Immature natural killer cell (primary cell): ENCODE data around the gene GNPDA1. TPM values are rescaled to one million over a fixed set of nuclear protein-coding genes. Genes with fewer than 3 reads are reported as not detected.
"Not testable (repeated sequence)": the region's sequence is repeated elsewhere in the genome, so short reads cannot be mapped to it uniquely, and the experiment has no call there.

Source experiments
- DNase-seq, 3 donors: peaks; one replicate each; pipeline ENCODE4 v3.0.0; 2022; ENCODE audit warnings: mixed read lengths in 1 of 3
- H3K27ac Mint-ChIP-seq, 6 donors: one replicate each; pipeline ENCODE4 v1.8.0; 2020; ENCODE audit warnings: mixed read lengths in 6 of 6, mild to moderate bottlenecking in 5 of 6, inconsistent platforms in 4 of 6, moderate library complexity in 3 of 6
- H3K27me3 Mint-ChIP-seq, 3 donors: one replicate each; pipeline ENCODE4 v1.8.0; 2020 to 2021; ENCODE audit warnings: low read depth in 3 of 3, mild to moderate bottlenecking in 3 of 3, mixed read lengths in 3 of 3, moderate library complexity in 3 of 3, inconsistent platforms in 1 of 3
- H3K36me3 Mint-ChIP-seq, 3 donors: one replicate each; pipeline ENCODE4 v1.8.0; 2020; ENCODE audit warnings: mixed read lengths in 3 of 3, inconsistent platforms in 2 of 3, mild to moderate bottlenecking in 2 of 3
- H3K4me1 Mint-ChIP-seq, 2 donors: one replicate each; pipeline ENCODE4 v1.8.0; 2020; ENCODE audit warnings: inconsistent platforms in 2 of 2, mild to moderate bottlenecking in 2 of 2, mixed read lengths in 2 of 2, moderate library complexity in 1 of 2
- H3K4me3 Mint-ChIP-seq, 5 donors: one replicate each; pipeline ENCODE4 v1.8.0; 2020; ENCODE audit warnings: mild to moderate bottlenecking in 5 of 5, mixed read lengths in 5 of 5, inconsistent platforms in 3 of 5, moderate library complexity in 3 of 5
- H3K9me3 Mint-ChIP-seq, 6 donors: one replicate each; pipeline ENCODE4 v1.8.0; 2020; ENCODE audit warnings: mild to moderate bottlenecking in 6 of 6, mixed read lengths in 6 of 6, inconsistent platforms in 4 of 6, moderate library complexity in 3 of 6
- polyA plus RNA-seq, 3 donors: library from polyadenylated mRNA; unstranded; fragments of 300-500 nt; fragmentation: Illumina TruSeq; gene quantifications; one replicate each; pipeline ENCODE4 v1.2.3, GENCODE V29; 2021

Gene GNPDA1
- polyA plus RNA-seq = 10 to 100 TPM; 17.5 to 35.9 (median 28.4) TPM

DNA sequence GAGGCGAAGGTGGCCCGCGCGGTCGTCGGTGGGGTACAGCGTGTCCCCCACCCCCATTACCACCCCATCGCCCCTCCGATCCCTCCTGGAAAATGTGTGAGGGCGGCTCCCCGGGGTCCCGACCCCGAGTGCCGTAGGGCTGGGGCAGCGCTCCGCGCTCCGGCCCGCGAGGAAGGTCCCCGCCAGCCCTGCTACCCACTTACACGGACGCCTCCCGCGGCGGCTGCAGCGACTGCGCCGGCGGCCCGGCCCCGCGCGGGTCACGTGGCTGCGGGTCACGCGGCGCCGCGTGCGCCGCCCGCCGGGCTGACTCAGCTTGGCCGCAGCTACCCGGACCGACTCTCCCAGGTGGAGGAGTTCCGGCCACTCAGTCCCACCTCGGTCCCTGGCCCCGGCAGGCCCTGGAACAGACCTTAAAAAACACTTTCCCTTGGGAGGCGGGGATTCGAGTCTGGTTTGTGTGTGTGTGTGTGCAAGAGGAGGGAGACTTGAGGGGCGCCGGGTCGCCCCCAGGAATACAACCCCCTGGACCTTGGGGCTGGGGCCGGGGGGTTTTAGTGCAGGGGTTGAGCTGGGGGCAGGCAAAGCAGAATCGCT lies at the start of gene GNPDA1:
Gene GNPDA1 (minus strand): TSS at position 236 of the 597 bp plus-strand sequence. CDS start 992 bp downstream, outside the sequence.
- H3K9me3 Mint-ChIP-seq = no peaks in the 10 kb centered on the region

DNA sequence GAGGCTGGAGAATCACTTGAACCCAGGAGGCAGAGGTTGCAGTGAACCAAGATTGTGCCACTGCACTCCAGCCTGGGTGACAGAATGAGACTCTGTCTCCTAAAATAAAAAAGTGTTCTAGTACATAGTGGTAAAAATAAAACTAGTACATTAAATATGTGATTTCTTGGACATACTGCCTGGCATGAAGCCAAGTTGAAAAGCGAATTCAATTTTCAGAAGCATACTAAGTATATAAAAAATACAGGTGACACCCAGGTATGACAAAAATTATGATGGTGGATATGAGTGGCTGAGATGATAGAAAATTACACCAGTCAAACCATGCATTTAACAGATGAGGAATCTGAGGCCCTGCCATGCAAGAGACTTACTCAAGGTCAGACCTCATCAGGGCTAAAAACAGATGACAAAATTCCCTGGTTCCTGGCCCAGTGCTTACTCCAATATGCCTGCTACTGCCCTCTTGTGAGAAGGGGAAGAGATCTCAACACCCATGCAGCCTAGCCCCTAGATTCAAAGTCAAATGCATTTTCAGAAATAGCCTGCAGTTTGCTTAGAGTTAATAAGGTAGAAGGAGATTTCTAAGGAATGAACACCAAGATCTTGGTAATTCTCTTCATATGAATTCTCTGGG lies 46.6 kb upstream of the GNPDA1 start:
- no peak overlapping the region for H3K27ac Mint-ChIP-seq
- DNase-seq = no peak
- H3K9me3 Mint-ChIP-seq = no peaks in the 10 kb centered on the region
- H3K4me1 Mint-ChIP-seq = peaks cover 8 to 11% of the 10 kb centered on the region in 2 donors
- H3K4me3 Mint-ChIP-seq = no peak overlapping the region
- H3K27me3 Mint-ChIP-seq = peaks cover 0 to 3% (median 2%) of the 10 kb centered on the region in 3 donors
- no peaks in the 10 kb centered on the region for H3K36me3 Mint-ChIP-seq

More for the DNA sequence above, at the start of gene GNPDA1:
- Mint-ChIP-seq H3K27ac (peak within 1 kb of the TSS; percentile 50 to 88 (median 82)), H3K27me3 (peaks cover 7 to 8% (median 8%) of the 10 kb centered on the region in 3 donors), H3K4me1 (peaks cover 53 to 66% of the 10 kb centered on the region in 2 donors), H3K4me3 (peak within 1 kb of the TSS; percentile 81 to 89 (median 84)), H3K36me3 (peaks cover 0 to 3% (median 0%) of the 10 kb centered on the region in 3 donors)
- DNase-seq = peak; percentile 71 to 74 (median 73)

DNA sequence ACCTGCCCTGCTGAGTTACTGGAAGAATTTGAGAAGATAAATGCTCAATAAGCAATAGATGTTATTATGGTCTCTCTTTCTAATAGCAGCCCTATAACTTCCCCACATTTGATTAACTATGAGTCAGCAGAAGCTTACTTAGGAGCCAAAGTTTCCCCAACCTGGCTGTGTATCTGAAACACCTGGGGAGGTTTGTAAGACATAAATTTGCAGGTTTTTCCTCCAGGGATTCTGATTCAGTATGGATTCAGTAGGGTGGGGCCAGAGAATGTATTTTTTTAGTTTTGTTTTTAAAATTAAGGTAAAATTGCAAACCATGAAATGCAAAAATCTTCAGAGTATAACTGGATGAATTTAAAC lies 44.9 kb upstream of the GNPDA1 start:
- no peaks in the 10 kb centered on the region for H3K9me3 Mint-ChIP-seq
- peaks cover 0 to 2% (median 0%) of the 10 kb centered on the region in 3 donors for H3K27me3 Mint-ChIP-seq
- H3K4me1 Mint-ChIP-seq = no peaks in the 10 kb centered on the region
- DNase-seq = no peak
- H3K4me3 Mint-ChIP-seq = no peak overlapping the region
- H3K36me3 Mint-ChIP-seq = no peaks in the 10 kb centered on the region
- no peak overlapping the region for H3K27ac Mint-ChIP-seq

DNA sequence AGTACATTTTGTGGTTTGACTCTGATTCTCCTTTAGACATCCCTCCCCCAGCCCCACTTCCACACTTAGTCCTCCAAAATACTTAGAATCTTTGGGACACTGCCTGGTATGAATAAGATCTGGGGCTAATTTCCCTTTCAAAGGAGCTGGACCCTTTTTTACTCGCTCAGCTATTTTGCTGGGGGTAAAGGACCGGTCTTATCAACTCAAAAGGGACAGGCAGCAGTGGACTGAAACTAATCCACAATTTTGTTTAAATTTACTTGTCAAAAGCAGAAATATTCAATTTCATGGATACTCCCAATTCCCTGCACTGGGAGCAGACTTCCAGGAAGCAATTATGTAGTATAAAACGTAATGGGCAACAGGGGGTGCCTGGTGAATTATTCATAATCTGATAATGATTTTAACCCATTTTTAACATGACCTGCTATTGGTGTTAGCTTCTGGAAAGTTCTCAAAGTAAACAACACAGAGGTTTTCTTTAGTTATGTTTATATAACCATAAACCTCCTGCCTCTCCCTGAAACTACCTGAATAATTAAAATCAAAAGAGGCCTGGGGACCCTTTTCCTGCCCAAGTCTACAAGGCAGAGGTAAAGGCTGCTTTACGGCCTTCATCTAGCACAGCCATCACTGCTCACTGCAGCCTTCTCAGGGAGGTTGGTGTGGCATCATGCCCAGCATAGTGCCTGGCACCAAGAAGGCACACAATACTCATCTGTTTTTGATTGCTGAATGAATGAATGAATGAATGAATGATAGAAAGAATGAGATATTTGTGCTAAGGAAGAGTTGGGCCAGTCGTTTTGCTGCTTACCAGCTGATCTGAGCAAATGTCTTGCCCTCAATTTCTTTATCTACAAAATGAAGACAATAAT lies 44.2 kb upstream of the GNPDA1 start:
- H3K36me3 Mint-ChIP-seq = no peaks in the 10 kb centered on the region
- no peak overlapping the region for H3K4me3 Mint-ChIP-seq
- no peak for DNase-seq
- no peaks in the 10 kb centered on the region for H3K9me3 Mint-ChIP-seq
- H3K4me1 Mint-ChIP-seq = no peaks in the 10 kb centered on the region
- H3K27me3 Mint-ChIP-seq = peaks cover 0 to 2% (median 0%) of the 10 kb centered on the region in 3 donors
- H3K27ac Mint-ChIP-seq = no peak overlapping the region

DNA sequence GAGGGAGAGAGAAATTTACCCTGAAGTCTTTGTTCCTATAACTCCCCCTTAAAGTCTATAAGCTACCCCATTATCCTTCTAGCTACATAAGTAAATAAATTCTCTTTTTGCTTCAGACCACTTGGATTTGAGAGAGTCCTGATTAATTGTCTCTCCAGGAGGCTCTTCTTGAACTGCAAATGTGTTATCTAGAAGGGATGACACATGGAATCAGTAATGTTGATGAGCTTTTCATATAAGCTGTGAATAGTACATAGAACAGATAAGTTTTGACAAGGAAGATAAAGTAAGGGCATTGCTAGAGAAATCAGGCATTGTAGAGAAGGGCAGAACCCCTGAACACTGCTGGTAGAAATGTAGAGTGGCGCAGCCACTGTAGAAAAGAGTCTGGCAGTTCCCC lies 42.5 kb upstream of the GNPDA1 start:
- Mint-ChIP-seq H3K27ac (no peak overlapping the region), H3K36me3 (no peaks in the 10 kb centered on the region), H3K27me3 (peaks cover 0 to 2% (median 0%) of the 10 kb centered on the region in 3 donors), H3K9me3 (no peaks in the 10 kb centered on the region), H3K4me3 (no peak overlapping the region), H3K4me1 (no peaks in the 10 kb centered on the region)
- DNase-seq = no peak

DNA sequence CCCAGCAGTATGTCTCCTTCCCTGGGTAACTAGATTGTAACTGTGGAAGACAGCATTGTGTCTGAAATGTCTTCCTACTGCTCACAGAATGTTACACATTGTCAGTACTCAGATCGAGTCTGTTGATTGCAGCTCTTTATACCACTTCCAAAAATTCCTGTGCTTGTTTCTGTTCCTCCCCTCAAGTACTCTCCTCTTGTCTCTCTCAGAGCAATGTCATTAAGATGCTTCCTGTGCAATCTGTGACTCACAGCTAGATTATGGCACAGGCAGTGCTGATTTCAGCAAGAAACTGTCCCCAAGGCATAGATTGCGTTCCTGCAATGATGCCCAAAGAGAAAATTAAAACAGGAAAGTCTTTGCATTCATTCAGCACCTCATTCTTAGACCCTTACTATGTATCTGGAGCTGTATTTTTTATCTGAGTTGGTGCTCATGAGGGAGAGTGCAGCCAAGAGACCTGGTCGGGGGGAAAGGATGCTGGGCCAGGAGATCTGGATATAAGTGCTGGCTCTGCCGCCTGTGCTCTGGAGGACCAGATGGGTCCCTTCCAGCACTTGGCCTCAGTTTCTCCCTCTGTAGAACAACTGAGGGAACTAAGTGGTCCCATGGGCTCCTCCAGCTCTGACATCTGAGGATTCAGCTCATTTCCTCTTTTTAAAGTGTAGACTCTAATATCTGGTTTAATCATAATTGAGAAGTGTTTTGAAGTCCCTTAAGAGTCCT lies 40.8 kb upstream of the GNPDA1 start:
- no peak overlapping the region for H3K4me3 Mint-ChIP-seq
- peaks cover 0 to 2% (median 0%) of the 10 kb centered on the region in 3 donors for H3K27me3 Mint-ChIP-seq
- no peaks in the 10 kb centered on the region for H3K36me3 Mint-ChIP-seq
- no peaks in the 10 kb centered on the region for H3K4me1 Mint-ChIP-seq
- H3K9me3 Mint-ChIP-seq = no peaks in the 10 kb centered on the region
- no peak for DNase-seq
- no peak overlapping the region for H3K27ac Mint-ChIP-seq

DNA sequence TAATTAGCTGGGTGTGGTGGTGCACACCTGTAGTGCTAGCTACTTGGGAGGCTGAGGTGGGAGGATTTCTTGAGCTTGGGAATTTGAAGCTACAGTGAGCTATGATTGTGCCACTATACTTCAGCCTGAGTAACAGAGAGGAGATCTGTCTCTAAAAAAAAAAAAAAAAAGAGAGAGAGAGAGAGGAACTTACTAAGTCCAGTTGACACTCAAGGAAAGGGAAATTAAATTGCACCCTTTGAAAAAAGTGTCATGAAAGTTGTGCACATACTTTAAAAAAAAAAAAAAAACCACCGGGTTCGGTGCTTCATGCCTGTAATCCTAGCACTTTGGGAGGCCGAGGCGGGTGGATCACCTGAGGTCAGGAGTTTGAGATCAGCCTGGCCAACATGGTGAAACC lies 39.2 kb upstream of the GNPDA1 start:
- not testable (repeated sequence) for H3K27me3 Mint-ChIP-seq, H3K27ac Mint-ChIP-seq, H3K4me3 Mint-ChIP-seq, H3K9me3 Mint-ChIP-seq, H3K36me3 Mint-ChIP-seq, H3K4me1 Mint-ChIP-seq, DNase-seq

DNA sequence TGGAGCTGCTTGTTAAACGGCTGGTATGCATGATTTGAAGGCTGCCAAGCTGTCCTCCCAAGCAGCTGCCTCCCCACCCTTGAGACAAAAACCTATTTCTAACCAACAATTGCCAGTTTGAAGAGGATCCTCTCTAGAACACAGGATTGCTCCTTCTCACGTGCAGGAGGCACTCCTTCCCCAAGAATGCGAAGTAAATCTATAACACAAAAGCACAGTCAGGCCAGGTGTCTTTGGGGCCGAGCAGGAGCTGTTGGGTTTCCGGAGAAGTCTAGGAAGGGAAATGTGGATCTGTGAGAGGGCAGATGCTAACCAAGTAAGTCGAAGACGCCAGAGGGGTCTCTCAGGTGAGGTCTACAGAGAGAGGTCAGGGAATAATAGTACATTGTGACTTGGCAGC lies 35.4 kb upstream of the GNPDA1 start:
- DNase-seq = no peak
- H3K27me3 Mint-ChIP-seq = peaks cover 0 to 2% (median 0%) of the 10 kb centered on the region in 3 donors
- H3K9me3 Mint-ChIP-seq = peaks cover 0 to 3% (median 0%) of the 10 kb centered on the region in 6 donors
- no peaks in the 10 kb centered on the region for H3K4me1 Mint-ChIP-seq
- H3K27ac Mint-ChIP-seq = no peak overlapping the region
- H3K36me3 Mint-ChIP-seq = no peaks in the 10 kb centered on the region
- H3K4me3 Mint-ChIP-seq = no peak overlapping the region

DNA sequence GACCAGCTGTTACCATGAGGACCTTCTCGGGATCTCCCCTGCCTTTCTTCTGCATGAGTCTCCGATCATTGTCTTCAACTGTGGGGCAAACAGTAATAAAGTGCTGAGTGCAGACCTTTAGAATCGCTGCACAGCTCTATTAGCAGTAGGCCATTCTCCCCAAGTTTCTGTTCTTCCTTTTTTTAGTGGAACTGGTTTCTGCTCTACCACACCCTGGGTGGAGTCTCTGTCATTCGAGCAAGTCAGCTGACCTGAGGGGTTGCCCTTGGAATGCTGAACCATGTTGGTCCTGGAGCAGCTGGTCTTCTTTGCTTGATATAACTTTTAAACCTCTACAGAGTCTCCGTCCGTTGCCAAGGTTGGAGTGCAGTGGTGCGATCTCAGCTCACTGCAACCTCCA lies 33.4 kb upstream of the GNPDA1 start:
- DNase-seq = no peak
- Mint-ChIP-seq H3K27ac (no peak overlapping the region), H3K4me3 (no peak overlapping the region), H3K4me1 (no peaks in the 10 kb centered on the region), H3K27me3 (peaks cover 0 to 2% (median 0%) of the 10 kb centered on the region in 3 donors), H3K9me3 (peaks cover 0 to 3% (median 0%) of the 10 kb centered on the region in 6 donors), H3K36me3 (no peaks in the 10 kb centered on the region)

DNA sequence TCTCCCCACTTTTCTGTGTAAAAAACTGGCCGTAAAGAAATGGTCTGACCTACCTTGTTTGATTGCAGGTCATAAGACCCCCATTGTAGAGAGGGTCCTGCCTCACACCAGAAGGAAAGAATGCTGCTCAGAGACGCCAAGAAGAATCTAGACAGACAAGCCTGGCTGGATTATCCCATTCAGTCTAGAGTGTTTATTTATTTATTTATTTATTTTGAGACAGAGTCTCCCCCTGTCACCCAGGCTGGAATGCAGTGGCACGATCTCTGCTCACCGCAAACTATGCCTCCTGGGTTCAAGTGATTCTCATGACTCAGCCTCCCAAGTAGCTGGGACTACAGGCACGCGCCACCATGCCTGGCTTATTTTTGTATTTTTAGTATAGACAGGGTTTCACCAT lies 28.1 kb upstream of the GNPDA1 start:
- H3K36me3 Mint-ChIP-seq, H3K4me1 Mint-ChIP-seq, DNase-seq, H3K27me3 Mint-ChIP-seq, H3K9me3 Mint-ChIP-seq, H3K4me3 Mint-ChIP-seq, H3K27ac Mint-ChIP-seq: not testable (repeated sequence)

DNA sequence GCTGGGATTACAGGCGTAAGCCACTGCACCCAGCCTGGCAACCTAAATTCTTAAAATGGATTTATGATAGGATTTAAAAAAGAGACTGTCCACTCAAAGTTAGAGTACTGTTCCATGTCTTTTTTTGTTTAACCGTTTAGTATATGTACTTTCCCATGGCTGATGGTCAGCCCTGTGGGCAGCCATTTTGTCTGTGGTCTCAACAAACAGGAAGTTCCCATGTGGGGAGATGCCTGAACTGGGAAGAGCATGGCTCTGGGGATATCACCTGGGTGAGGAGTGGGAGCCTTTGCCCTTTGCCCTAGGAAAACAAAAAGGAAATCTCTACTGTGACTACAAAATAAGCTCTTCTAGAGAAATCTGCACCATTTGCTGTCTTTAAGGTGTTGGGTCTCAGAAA lies 27.5 kb upstream of the GNPDA1 start:
- Mint-ChIP-seq H3K4me3 (no peak overlapping the region), H3K27ac (no peak overlapping the region), H3K9me3 (peaks cover 0 to 3% (median 0%) of the 10 kb centered on the region in 6 donors), H3K4me1 (no peaks in the 10 kb centered on the region), H3K27me3 (peaks cover 0 to 6% (median 0%) of the 10 kb centered on the region in 3 donors), H3K36me3 (peaks cover 0 to 3% (median 0%) of the 10 kb centered on the region in 3 donors)
- DNase-seq = no peak

DNA sequence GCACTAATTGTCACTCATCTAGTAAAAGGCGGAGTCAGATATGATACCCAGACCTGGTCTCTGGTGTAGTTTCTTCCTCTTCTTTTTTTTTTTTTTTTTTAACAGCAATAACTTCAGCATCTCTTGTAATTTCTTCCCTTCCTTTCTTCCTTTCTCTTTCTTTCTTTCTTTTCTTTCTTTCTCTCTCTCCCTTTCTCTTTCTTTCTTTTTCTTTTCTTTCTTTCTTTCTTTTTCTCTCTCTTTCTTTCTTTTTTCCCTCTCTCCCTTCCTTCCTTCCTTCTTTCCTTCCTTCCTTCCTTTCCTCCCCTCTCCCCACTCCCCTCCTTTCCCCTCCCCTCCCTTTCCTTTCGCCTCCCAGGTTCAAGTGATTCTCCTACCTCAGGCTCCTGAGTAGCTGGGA lies 25.9 kb upstream of the GNPDA1 start:
- H3K27ac Mint-ChIP-seq = no peak overlapping the region
- H3K4me3 Mint-ChIP-seq = no peak overlapping the region
- no peak for DNase-seq
- H3K36me3 Mint-ChIP-seq = peaks cover 0 to 3% (median 0%) of the 10 kb centered on the region in 3 donors
- H3K4me1 Mint-ChIP-seq = no peaks in the 10 kb centered on the region
- peaks cover 0 to 6% (median 0%) of the 10 kb centered on the region in 3 donors for H3K27me3 Mint-ChIP-seq
- H3K9me3 Mint-ChIP-seq = peaks cover 0 to 3% (median 0%) of the 10 kb centered on the region in 6 donors

DNA sequence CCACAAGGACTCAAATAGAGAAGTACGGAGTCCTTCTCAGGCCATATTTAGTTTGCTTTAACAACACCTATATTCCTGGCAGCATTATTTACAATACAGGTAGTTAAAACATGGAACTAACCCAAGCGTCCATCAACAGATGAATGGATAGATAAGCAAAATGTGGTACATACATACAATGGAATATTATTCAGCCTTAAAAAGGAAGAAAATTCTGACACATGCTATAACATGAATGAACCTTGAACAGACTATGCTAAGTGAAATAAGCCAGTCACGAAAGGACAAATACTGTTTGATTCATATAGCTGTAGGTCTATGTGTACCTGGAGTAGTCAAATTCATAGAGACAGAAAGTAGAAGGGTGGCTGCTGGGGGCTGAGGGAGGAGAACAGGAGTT lies 24.8 kb upstream of the GNPDA1 start:
- not testable (repeated sequence) for H3K27me3 Mint-ChIP-seq, H3K4me3 Mint-ChIP-seq, DNase-seq, H3K9me3 Mint-ChIP-seq, H3K4me1 Mint-ChIP-seq, H3K36me3 Mint-ChIP-seq, H3K27ac Mint-ChIP-seq
